OCI-LY7 (cell line): ENCODE results near the gene TMTC2.

ENCODE experiments used
- EZH2phosphoT487 ChIP-seq: fragments of 200-600 bp; sonication (generic); IDR thresholded peaks from 2 replicates; pipeline ENCODE4 v1.6.1; 2018; ENCODE audit warnings: low read depth, borderline replicate concordance, mild to moderate bottlenecking, mixed run types, antibody characterized with exemption, low read length, moderate library complexity, mixed read lengths
- TF ChIP-seq, protein P1 (sequence below): fragments of 200-600 bp; sonication (generic); conservative IDR thresholded peaks from 2 replicates; pipeline ENCODE4 v1.5.1; 2014; ENCODE audit warnings: mild to moderate bottlenecking, antibody characterized with exemption, low read length, moderate library complexity, mixed read lengths

DNA sequence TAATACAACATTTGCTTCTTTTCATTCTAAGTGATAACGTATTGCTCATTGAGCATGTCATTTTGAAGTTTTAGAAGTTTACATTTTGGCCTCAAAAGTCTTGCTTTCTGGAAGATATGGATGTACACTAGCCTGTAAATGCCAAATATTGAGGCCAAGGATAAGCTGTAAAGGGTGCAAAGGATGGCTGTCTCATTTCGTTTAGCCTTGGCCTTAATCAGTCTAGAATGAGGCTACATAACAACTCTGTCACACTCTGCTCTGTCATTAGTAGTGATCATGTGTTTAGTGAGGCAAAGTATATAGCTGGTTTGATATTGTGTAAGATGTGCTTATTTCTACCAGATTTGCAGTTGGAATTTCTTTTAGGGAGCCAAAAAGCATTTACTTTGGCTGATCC, 344.5 kb downstream of the TMTC2 start:
- TF ChIP-seq, protein P1, sequence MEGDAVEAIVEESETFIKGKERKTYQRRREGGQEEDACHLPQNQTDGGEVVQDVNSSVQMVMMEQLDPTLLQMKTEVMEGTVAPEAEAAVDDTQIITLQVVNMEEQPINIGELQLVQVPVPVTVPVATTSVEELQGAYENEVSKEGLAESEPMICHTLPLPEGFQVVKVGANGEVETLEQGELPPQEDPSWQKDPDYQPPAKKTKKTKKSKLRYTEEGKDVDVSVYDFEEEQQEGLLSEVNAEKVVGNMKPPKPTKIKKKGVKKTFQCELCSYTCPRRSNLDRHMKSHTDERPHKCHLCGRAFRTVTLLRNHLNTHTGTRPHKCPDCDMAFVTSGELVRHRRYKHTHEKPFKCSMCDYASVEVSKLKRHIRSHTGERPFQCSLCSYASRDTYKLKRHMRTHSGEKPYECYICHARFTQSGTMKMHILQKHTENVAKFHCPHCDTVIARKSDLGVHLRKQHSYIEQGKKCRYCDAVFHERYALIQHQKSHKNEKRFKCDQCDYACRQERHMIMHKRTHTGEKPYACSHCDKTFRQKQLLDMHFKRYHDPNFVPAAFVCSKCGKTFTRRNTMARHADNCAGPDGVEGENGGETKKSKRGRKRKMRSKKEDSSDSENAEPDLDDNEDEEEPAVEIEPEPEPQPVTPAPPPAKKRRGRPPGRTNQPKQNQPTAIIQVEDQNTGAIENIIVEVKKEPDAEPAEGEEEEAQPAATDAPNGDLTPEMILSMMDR, result no peak
- no peak for TF ChIP-seq EZH2phosphoT487
